Measurements from ENCODE around the gene RPS14.

RPS14 gene

DNA sequence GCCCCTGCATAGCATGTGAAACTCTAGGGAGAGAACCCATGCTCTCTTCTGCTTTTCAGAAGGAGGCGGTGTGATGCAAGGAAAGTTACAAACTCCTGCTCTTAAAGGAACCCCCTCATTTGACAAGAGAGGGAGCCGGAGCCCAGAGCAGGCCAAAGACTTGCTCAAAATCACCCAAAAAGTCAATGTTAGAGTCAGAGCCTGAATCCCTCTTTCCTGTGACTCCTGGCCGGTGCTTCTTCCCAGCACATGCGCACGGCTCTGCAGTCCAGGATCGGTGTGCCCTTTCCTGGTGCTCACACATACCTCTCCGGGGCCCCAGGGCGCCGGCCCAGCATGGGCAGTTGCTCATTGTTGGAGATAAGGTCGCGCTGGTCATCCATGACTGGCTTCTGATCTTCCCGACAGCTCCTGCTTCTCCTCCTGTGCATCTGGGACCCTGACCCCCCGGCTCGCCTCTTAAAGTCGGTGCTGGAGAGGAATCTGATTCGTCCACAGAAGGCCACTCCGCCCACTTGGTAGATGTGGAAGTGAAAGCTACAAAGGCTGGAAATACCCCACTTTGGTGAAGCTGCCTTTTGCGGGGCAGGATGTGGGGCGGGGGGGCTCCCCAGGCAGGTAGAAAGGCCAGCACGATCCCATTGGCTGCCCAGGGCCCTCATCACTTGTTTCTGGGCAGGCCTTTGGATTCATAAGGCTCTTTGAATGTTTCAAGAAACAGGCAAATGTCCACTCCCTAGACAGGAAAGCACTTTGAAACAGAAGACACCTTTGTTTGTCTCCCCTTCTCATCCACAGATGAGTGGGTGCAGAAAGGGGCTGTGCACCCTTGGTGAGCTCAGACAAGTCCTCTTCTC lies 37.0 kb downstream of the RPS14 start, which contains the start of gene CD74:
CD74 (minus strand) TSS at position 592 of the 857 bp plus-strand sequence; CDS start at position 431, 161 bp downstream.
- peak; percentile 98 for DNase-seq

DNA sequence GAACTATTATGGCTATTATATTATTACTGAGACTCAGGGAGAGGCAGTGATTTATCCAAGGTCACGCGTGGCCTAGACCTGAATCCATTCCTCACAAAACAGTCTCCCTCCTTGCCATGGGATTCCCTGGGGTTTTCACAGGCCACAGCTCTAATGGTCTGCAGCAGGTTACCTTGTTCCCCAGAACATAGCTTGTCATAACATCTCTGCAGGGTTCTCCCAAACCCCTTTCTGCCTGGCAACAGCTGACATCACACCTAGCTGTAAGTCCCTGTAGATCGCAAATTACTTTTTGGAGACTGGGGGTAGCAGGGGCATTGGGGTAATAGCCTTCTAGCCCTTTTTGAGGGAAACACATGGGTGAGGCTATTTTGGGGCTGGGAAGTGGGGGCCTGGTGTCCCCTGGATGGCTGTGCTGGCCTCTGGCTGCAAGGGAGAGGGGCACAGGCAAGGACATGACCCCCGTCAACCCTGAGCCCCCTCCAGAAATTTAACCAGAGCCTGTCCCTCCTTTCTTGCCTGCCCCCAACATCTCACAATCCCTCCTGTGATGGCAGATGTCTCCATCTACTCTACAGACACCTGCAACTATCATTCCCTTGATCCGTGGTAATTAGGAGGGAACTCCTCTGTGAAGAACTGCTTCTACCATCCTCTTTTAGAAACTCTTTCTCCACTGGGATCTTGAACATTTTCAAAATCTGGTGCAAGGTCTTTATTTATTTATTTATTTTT lies 38.1 kb downstream of the RPS14 start:
- DNase-seq, result peak; percentile 81

DNA sequence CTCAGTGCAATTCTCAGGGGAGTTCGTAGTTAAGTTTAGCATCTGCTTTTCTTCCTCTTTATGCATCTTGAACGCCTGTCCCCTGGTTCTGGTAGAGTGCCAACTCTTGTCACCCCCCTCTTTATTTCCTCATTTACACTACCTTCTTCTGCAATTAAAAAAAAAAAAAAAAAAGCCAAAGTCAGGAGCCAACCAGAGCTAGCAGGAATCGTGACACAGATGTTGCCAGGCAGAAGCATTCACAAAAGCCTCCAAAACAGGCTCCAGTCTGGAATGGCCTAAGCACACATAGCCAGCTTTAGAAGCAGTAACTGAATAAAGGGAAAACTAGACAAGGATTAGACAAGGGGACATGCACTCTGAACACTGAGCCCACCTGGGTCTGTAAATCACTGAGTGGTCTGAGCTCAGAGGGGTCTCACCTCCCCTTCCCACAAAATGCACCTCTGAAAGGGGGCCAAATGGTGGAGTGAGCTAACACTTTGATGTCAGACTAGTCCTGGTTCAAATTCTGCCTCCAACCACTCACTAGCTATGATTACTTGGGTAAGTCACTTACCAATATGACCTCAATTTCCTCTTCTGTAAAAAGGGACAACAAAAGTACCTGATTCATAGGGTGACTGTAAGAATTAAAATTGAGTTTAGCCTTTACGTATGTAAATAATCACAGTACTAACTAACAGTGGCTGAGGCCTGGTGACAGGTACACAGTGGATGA lies 38.9 kb downstream of the RPS14 start:
- DNase-seq, result peak; percentile 78

- peak; percentile 73 for DNase-seq
These were observed 39.7 kb downstream of the RPS14 start for GRCh38 chr5:150409638-150410523.

DNA sequence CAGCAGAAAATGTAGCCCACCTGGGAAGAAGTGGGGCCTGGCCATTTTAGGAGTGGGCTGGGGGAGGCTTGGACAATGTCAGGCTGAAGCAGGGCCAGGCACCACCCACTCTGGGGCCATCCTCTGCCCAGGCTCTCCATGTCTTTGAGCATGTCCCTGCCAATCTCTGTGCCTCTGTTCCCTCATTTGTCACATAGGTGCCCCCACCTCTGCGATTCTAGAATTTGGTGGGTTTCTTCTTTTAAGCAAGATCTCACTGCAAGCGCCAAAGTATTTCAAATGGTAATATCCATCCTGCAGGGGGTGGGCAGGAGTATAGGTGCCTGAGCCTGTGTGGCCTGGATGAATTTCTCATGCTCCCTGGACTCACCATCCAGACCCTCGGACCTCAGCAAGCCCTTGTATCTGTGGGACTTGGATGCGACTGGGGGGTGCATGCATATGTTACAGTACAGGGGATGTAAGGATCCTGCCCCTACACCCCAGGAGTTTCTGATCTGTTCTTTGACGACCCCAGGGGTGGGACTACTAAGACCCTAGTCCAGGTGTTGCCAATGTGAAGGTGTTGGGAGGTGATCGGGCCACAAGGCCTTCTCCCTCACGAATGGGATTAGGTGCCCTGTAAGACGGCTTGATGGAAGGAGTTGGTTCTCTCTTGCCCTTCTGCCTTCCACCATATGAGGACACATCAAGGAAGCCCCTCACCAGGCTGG lies 41.2 kb downstream of the RPS14 start:
- no peak for DNase-seq

DNA sequence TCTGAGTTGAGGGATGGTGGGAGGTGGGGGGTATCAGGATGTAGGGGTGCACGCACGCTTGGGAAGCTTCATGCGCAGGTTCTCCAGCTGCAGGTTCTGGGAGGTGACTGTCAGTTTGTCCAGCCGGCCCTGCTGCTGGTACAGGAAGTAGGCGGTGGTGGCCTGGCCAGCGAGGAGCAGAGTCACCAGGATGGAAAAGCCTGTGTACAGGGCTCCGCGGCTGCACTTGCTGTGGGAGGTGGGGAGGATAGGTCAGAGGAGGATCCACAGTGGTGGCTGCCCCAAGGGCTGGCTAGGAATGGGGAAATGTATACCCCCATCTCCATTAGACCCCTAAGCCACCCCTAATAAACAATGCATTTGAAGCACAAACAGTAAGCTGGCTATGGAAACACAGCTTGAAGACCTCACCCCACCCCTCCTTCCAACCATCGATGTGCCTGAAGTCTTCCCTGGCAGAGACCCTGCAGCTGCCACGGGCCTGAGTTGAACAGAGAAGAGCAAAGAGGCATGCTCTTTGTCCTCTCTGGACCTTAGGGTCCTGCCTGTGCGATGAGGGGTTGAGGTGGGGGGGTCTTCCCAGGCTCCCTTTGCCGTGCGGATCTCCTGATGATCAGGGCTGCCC lies 42.3 kb downstream of the RPS14 start:
- DNase-seq, result peak; percentile 39

- DNase-seq, result no peak
These were observed 42.8 kb downstream of the RPS14 start for GRCh38 chr5:150406723-150407095.

DNA sequence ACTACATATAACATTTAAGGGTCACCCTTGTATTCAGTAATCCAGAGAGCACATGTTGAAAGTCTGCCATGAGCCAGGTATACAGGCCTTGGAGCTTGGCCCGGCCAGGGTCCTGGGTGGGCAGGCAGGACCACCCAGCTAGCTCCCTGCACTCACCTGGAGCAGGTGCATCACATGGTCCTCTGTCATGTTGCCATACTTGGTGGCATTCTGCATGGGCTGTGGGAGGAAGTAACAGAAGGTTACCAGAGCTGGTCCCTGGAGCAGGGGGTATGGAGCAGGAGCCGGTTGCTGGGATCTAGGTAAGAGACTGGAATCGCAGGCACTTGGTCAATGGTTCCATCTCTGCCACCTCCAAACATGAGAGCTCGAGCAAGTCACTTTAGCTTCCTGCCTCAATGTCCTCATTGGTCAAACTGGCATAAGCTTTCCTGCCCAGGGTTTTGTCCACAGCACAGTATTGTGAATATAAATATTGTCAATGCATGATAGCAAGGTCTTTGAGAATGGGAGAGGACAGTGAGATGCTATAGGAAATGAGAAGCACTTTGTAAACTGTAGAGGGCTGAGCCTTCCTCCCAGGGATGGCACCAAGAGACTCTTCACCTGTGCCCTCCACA lies 43.3 kb downstream of the RPS14 start:
- DNase-seq, result peak; percentile 18

- no peak for DNase-seq
These were observed 44.4 kb downstream of the RPS14 start for GRCh38 chr5:150404941-150405816.

DNA sequence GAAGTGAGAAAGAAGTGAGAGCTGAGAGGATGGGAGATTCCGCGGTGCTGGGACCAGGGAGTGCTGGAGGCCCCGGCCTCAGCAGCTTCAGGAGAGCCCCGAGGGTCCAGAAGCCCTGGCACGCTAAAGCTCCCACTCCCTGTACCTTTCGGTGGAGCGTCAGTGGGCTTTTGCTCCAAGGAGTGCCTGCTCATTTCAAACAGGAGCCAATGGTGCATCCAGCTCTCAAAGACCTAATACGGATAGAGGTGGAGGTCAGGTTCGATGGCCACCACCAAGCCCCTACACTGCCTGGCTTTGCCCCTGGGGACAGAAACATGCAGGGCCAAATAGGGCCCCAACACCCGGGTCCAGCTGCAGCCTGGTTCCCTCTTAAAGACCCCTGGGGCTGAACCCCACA lies 45.0 kb downstream of the RPS14 start:
- no peak for DNase-seq

GRCh38 chr5:150404121-150404520 lies 45.4 kb downstream of the RPS14 start:
- no peak for DNase-seq

- DNase-seq, result peak; percentile 33
These were observed 46.6 kb downstream of the RPS14 start for GRCh38 chr5:150402901-150403342.

- DNase-seq, result peak; percentile 33
These were observed 47.2 kb downstream of the RPS14 start for GRCh38 chr5:150402229-150402773.

DNA sequence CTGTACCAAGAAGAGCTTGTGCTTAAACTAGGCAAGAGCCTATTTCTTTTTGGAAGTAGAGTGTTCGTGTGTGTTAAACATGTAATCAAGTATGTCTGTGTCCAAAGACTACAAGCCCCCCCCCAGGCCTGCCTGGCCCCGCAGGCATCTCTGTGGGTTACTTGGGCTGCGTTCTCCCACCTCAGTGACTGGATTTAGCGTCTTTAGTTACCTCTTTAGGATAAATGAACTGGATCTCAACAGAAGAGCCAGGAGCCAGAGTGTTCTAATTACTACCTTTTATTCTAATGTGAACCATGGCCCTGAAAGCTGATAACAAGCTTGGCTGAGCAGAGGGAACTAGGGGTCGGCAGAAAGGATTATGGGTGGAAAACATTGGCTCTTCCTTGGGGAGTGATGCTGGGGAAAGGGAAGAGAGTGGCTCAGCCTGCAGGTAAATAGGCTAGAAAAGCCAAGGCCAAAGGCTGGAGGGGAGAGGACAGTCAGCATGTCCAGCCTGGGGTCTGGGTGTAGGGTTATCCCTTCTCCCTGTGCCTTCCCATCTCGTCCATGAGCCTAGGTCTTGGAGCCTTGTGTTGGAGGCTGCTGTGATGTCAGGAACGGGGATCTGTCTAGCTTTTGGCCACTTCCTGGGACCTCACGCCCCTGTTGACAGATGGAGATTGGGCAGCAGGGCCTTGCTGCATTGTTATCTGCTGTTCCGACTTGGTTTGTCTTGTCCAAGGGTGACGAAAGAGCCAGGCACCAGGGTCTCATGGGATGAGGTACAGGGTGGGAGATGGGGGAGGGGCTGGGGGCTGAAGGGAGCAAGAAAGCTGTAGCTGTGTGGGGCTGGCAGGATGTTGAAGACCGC lies 47.9 kb downstream of the RPS14 start:
- DNase-seq, result no peak

DNA sequence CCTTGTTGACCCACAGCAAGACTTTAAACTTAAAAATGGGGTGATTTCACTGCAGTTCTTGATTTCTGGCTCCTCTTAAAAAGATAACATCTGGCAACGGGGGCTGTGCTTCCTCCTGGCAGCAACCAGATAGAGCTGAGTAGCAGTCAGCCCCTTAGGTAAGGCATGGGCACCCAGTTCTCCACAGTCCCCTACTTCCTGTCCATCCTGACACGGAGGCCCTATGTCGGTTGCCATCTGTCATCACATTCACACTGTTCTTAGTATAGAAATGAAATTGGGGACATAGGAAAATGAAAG lies 48.5 kb downstream of the RPS14 start:
- no peak for DNase-seq

- peak; percentile 58 for DNase-seq
These were observed 49.0 kb downstream of the RPS14 start for GRCh38 chr5:150400316-150401075.

DNA sequence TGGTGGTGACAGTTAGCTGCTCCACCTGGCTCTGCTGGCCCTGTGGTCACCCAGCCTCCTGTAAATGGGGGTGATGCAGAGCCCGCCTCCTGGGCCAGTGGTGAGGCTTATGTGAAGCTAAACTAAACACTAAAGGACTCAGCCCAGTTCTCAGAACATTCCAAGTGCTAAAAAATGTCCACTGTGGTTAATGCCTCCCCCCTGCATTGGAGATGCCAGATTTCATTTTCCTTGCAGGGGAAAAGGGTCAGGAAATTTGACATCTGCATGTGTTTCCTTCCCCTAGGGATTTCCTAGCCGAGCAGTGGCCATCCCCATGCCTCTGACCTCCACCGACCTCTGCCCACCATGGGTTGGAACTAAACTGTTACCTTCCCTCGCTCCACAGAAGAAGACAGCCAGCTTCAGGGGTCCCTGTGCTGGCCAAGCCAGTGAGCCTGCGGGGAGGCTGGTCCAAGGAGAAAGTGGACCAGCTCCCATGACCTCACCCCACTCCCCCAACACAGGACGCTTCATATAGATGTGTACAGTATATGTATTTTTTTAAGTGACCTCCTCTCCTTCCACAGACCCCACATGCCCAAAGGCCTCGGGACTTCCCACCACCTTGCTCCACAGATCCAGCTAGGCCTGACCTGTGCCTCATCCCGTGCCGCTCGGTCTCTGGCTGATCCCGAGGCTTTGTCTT lies 49.9 kb downstream of the RPS14 start:
- peak; percentile 77 for DNase-seq
